ENCODE data around the gene PGC.

DNA sequence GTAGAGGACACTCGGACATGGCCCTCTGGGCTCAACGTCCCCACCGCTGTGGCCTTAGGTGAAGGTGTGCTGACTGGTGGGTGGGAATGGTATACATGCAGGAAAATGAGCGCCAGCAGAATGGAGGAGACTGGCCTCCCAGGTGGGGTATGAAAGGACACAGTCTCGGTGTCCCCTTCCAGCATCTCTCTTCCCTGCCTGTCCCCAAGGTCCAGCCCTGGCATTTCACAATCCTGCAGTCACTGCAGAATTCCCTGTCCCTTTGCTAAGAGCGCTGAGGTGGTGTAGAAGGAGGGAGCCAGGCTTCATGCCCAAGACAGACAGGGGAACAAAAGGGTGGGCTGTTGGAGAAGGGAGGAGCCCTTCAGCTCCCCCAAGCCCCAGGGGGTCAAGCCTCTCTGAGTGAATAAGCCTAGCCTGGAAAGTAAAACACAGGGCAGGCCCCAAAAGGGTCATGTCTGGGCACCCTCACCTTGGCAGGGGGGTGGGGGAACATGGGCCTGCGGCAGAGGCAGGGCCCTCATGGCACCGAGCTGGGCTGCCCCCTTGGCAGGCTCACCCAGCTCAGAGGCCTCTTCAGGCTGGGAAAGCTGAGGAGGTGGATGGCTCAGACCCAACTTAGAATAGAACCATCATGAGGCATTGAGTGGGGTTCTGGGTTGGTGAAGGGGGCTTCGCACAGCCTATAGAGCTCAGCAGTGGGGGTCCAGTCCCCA lies 35.7 kb downstream of the PGC start:
- TF ChIP-seq, protein P1, sequence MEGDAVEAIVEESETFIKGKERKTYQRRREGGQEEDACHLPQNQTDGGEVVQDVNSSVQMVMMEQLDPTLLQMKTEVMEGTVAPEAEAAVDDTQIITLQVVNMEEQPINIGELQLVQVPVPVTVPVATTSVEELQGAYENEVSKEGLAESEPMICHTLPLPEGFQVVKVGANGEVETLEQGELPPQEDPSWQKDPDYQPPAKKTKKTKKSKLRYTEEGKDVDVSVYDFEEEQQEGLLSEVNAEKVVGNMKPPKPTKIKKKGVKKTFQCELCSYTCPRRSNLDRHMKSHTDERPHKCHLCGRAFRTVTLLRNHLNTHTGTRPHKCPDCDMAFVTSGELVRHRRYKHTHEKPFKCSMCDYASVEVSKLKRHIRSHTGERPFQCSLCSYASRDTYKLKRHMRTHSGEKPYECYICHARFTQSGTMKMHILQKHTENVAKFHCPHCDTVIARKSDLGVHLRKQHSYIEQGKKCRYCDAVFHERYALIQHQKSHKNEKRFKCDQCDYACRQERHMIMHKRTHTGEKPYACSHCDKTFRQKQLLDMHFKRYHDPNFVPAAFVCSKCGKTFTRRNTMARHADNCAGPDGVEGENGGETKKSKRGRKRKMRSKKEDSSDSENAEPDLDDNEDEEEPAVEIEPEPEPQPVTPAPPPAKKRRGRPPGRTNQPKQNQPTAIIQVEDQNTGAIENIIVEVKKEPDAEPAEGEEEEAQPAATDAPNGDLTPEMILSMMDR (IDR thresholded peaks at IDR 0.05; ENCODE audit: control extremely low read depth in 1 of 3, insufficient read depth in 1 of 3, low read depth in 1 of 3, low read length in 3 of 3) = no peak
- TF ChIP-seq ZNF274 (IDR thresholded peaks at IDR 0.05; ENCODE audit: borderline replicate concordance, extremely low read depth, low read length) (no peak), CHD1 (IDR thresholded peaks at IDR 0.05; ENCODE audit: low read depth, low read length) (no peak), POLR2A (IDR thresholded peaks at IDR 0.05; ENCODE audit: control extremely low read depth in 1 of 2, low read depth in 2 of 2, low read length in 2 of 2) (no peak), RXRA (IDR thresholded peaks at IDR 0.05; ENCODE audit: insufficient read depth, low read depth, low read length) (no peak), USF2 (IDR thresholded peaks at IDR 0.05; ENCODE audit: low read length) (no peak), TCF12 (IDR thresholded peaks at IDR 0.05; ENCODE audit: low read depth, low read length) (no peak), SIN3A (conservative IDR thresholded peaks at IDR 0.05 in 1 of 2, IDR thresholded peaks at IDR 0.05 in 1 of 2; ENCODE audit: low read depth in 1 of 2, low read length in 2 of 2) (no peak), RAD21 (IDR thresholded peaks at IDR 0.05 in 1 of 2, conservative IDR thresholded peaks at IDR 0.05 in 1 of 2; ENCODE audit: low read depth in 2 of 2, low read length in 2 of 2) (no peak)

Measured in H1 (cell line).